Activated CD8-positive, alpha-beta memory T cell treated with anti-CD3 and anti-CD28 coated beads, Interleukin-2, amount 50 U/mL, for 24 hours (primary cell): ENCODE measurements around the gene NAT9.

Experiments used
- DNase-seq: peaks from one replicate; pipeline ENCODE4 v3.0.0-alpha.2; 2020; ENCODE audit errors: extremely low read depth

The NAT9 gene

DNA sequence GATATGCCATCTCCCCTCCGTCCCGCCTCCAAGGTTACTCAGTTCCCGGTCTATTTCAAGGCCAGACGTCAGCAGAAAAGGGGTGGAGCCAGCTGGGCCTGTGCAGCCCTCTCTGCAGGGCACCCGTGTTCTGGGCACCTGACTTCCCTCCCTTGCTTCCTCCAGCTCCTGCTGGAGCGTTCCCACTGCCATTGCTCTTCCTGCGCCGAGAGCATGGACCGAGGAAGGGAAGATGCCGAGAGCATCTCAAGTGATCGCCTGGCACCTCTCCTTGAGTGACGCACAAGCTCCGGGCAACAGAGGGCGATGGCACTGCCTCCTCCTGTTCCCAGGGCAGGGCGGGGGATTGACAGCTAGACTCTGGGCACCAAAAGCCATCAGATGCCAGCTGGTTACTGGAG lies 29.4 kb upstream of the NAT9 start:
- no peak for DNase-seq

DNA sequence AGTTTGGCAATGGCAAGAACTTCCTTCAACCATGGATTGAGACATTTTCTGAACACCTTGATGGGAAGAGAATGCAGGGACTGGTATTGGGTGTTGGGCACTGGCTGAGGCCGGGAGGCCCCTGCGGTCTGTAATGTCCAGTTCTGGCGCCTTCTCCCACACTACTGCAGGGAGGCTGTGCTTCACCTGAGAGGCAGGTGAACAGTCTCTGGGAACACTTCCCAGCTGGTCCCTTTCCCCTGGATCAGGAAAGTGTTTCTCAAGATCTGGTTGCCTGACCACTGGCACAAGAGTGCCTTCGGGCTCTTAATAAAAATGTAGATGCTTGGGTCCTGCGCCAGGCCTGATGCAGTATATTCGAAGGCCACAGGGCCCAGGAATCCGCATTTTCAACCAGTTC lies 28.5 kb upstream of the NAT9 start:
- DNase-seq, result no peak

DNA sequence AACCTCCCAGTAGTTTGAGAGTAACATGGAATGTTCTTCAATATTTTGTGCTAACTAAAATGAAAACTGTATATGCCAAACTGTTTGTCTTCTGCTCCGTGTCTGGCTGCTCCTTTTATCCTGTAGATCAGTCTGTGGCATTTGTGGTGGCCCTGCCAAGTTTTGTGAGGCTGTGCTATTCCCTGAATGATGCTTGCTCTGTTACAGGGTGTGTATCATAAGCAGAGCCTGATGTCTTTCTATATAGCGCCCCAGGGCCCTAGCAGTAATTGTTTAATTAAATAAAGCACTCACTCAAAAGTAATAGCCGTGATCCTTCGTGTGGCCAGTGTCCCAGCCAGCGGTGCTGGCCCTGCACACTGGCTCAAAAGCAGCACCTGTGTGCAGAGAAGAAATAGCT lies 27.8 kb upstream of the NAT9 start:
- DNase-seq, result no peak

DNA sequence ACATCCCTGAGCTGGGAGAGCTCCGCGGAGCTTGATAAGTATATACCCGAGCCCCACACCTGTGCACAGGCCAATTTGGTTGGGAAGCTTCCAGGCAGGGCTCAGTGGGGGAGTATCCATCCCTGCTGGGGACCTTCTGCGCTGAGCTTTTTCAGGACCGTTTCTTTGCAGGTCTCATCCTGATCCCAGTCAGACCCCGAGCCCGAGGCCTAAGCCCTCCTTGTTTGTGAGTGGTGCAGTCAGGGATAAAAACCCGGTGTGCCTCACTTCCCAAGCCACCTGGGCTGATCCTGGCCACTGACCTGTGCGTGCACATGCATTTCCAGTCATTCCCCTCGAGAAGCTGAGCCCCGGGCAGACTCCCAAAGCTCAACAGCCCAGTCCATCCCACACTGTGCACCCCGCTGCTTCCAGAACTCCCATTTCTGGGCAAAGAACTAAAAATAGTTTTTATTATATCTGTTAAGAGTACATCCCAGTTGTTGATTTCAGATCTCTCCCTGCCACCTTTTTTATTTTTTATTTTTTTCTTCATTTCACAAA lies 27.3 kb upstream of the NAT9 start:
- no peak for DNase-seq

- DNase-seq, result no peak
Observed at GRCh38 chr17:74801896-74802295, 25.8 kb upstream of the NAT9 start.

- DNase-seq, result no peak
Observed at GRCh38 chr17:74800531-74800930, 24.4 kb upstream of the NAT9 start.

DNA sequence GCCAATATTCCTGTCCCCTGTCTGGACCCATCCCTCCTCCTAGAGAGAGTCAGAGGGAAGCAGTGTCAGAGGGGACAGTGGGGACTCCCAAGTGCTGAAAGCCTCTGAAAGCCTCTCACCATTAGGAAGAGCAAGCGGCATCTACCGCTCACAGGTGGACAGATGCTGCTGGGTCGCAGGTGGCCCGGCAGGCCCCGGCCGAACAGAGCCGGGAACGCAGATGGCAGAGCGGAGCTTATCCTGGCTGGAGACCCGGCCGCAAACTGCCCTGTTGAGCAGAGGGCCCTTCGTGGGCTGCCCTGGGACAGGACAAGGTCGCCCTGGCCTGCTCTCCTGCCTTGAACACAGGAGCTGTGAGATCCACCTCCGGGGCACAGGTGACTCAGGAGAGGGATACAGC lies 23.0 kb upstream of the NAT9 start:
- no peak for DNase-seq

DNA sequence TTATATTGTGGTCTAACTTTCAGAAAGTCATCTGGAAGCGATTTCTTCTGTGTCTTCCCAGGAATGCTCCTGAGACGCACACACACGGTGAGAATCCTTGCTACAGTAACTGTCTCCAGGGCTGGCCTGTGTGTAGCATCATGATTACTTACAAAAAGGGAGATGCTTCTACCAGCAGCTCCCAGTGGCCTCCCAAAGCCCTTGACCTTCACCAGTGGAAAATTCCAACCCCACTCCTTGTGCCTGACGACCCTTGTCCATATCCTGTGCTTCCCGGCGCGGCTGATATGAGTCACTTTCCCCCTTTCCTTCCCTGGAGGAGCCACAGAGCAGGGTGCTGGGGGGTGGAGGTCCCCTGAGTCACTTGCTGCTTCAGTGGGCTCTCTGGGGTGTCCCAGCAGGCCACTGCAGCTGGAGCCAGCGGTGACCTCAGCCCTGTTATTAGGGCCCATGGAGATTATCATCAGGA lies 22.1 kb upstream of the NAT9 start:
- no peak for DNase-seq

GRCh38 chr17:74797824-74798223 lies 21.7 kb upstream of the NAT9 start:
- no peak for DNase-seq

DNA sequence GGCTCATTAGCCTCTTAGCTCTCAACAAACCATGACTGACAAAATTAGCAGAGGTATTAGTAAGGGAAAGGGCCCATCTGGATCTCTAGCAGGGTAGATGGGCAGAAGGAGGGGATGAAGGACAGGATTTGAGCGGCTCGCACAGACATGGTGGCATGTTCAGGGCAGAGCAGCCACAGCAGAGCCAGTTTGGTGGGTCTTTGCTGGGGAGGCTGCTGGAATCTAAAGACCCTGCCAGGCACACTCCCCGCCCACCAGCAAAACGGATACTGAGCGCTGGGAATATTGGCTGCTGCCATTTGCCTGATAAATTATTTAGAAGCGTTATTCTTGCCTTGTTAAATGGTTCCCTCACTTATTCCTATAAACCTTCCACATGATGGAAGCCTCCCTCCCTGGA lies 20.7 kb upstream of the NAT9 start:
- DNase-seq, result no peak

DNA sequence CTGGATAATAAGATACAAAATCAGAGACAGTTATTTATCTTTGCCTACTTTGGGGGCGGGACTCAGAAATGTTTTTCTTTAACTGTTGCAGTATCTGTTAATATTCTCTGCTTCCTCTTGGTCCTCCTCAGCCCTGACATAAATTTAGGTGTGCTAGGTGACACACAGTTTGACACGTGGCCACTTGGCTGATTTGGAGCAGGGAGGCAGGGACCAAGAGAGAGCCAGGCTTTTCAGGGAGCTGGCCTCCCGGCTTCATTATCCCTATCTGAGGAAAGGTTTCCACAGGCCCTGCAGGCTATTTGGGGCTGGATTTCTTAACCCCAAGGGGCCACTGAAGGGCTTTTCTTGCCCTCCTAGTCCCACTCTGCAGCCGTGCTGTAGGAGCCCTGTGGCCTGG lies 20.1 kb upstream of the NAT9 start:
- no peak for DNase-seq

DNA sequence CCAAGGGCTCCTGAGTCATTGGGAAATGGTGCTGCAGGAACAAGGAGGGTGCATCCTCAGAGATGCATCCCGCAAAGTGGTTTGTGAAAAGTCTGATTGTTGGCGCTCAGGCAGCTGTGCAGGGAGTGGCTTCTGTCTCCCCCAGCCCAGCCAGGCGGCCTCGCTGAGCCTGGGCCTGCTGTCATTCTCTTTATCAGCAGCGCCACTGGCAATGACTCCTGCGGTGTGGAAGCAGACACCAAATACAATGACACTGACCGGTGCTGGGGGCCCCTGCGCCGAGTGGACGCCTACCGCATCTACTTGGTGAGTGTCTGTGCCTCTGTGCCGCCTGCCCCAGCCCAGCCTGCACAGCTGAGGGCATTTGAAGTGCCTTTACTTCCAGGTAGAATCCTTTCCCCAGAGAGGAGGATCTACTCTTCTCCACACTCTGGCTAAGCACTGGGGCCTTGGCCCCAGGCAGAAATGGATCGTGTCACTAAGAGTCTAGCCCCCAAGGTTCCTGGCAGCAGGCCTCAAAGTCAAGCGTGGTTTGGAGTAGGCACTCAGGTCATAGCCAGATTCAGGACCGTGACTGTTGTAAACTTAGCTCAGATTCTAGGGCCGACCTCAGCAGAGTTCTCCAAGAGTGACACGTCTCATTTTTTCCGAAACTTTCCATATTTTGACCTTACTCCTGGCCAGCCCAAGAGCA lies 19.3 kb upstream of the NAT9 start:
- DNase-seq, result no peak

GRCh38 chr17:74792586-74793105 lies 16.5 kb upstream of the NAT9 start:
- DNase-seq, result no peak

GRCh38 chr17:74790161-74791058 lies 14.3 kb upstream of the NAT9 start:
- no peak for DNase-seq

DNA sequence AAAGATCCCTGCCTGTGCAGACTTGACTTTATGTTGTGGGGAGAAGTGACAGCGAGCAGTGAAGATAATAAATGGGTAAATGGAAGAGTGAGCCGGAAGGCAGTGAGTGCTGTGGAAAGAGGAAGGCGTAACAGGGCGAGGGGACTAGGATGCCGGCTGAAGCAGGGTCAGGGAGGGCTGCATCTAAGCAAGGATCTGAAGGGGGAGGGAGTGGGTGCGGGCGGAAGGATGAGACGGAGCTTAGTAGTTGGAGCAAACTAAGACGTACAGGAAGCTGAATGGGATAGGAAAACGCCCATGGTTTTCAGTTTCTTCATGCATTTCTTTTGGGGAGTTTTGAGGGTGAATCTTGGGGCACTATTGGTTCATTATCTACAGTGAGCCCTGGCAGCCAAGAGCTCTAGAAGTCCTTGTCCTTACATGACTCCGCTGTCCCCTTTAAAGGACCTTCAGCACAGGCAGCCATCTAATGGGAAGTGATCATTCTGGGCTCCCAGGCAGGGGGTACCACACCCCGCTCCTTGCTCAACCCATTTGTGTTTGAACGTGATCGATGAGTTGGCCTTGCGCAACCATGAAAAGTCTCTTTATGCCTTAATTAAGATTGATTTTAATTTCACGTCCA lies 10.4 kb upstream of the NAT9 start:
- no peak for DNase-seq

GRCh38 chr17:74785981-74786360 lies 9.8 kb upstream of the NAT9 start:
- no peak for DNase-seq

- DNase-seq, result no peak
Observed at GRCh38 chr17:74785096-74785980, 9.2 kb upstream of the NAT9 start.

- no peak for DNase-seq
Observed at GRCh38 chr17:74784125-74784810, 8.1 kb upstream of the NAT9 start.

GRCh38 chr17:74782571-74782970 lies 6.4 kb upstream of the NAT9 start:
- no peak for DNase-seq

- DNase-seq, result no peak
Observed at GRCh38 chr17:74780443-74781238, 4.5 kb upstream of the NAT9 start.
